ENCODE data around the gene SLC2A3. TPM values are rescaled to one million over a fixed set of nuclear protein-coding genes. Genes with fewer than 3 reads are reported as not detected.
A peak's percentile ranks its signal among the peaks of the same experiment; 100 is the strongest.
"Not testable (repeated sequence)": the region's sequence is repeated elsewhere in the genome, so short reads cannot be mapped to it uniquely, and the experiment has no call there.

SLC2A3 gene
- total and polyA plus RNA-seq, 12 donors = 7.2 to 52.4 (median 23.0) TPM

GRCh38 chr12:7959701-7960121, 23.7 kb upstream of the SLC2A3 start:
- H3K27me3 ChIP-seq = no peaks in the 10 kb centered on the region
- no peaks in the 10 kb centered on the region for H3K9me3 ChIP-seq (replicated peaks in 1 of 3)
- no peak overlapping the region for H3K4me3 ChIP-seq
- peak in 1 of 7 donors; percentile 16 for DNase-seq
- WGBS, 4 donors = 58 to 78% (median 75%) methylated on average over 3 of the region's 3 CpGs
- H3K36me3 ChIP-seq (replicated peaks in 1 of 2) = no peaks in the 10 kb centered on the region
- H3K27ac ChIP-seq = no peak overlapping the region
- H3K4me1 ChIP-seq (replicated peaks in 1 of 2) = no peaks in the 10 kb centered on the region
- TF ChIP-seq POLR2A (IDR thresholded peaks at IDR 0.05) = no peak
- TF ChIP-seq CTCF (IDR thresholded peaks at IDR 0.05) = no peak
- intact Hi-C loops (cut with DNase I) = no loop called here

- H3K36me3 ChIP-seq (replicated peaks in 1 of 2) = no peaks in the 10 kb centered on the region
- H3K9me3 ChIP-seq (replicated peaks in 1 of 3) = no peaks in the 10 kb centered on the region
- TF ChIP-seq CTCF (IDR thresholded peaks at IDR 0.05) (no peak), POLR2A (IDR thresholded peaks at IDR 0.05) (no peak)
- no peak for DNase-seq
- no peaks in the 10 kb centered on the region for H3K27me3 ChIP-seq
- intact Hi-C loops (cut with DNase I) = no loop called here
- no peak overlapping the region for H3K4me3 ChIP-seq
- H3K27ac ChIP-seq = no peak overlapping the region
- 71 to 86% (median 82%) methylated on average over 1 of the region's 1 CpG for WGBS, 4 donors
- no peaks in the 10 kb centered on the region for H3K4me1 ChIP-seq (replicated peaks in 1 of 2)
Observed at GRCh38 chr12:7959278-7959677, 23.3 kb upstream of the SLC2A3 start.

GRCh38 chr12:7954877-7955276, 18.9 kb upstream of the SLC2A3 start:
- H3K27me3 ChIP-seq, DNase-seq: not testable (repeated sequence)
- WGBS, 4 donors = 92 to 98% (median 96%) methylated on average over 18 to 19 of the region's 19 CpGs

GRCh38 chr12:7954418-7954817, 18.4 kb upstream of the SLC2A3 start:
- H3K36me3 ChIP-seq (replicated peaks in 1 of 2); intact Hi-C loops (cut with DNase I); H3K9me3 ChIP-seq (replicated peaks in 1 of 3); DNase-seq; H3K4me3 ChIP-seq; H3K4me1 ChIP-seq (replicated peaks in 1 of 2); H3K27me3 ChIP-seq; H3K27ac ChIP-seq: not testable (repeated sequence)
- 34 to 63% (median 52%) methylated on average over 8 to 10 of the region's 10 CpGs for WGBS, 4 donors

More at GRCh38 chr12:7954877-7955276, 18.9 kb upstream of the SLC2A3 start:
- H3K4me3 ChIP-seq; intact Hi-C loops (cut with DNase I); H3K9me3 ChIP-seq (replicated peaks in 1 of 3); H3K4me1 ChIP-seq (replicated peaks in 1 of 2); H3K36me3 ChIP-seq (replicated peaks in 1 of 2); H3K27ac ChIP-seq: not testable (repeated sequence)

GRCh38 chr12:7953912-7954311, 17.9 kb upstream of the SLC2A3 start:
- intact Hi-C loops (cut with DNase I) = not testable (repeated sequence)

GRCh38 chr12:7951671-7952070, 15.7 kb upstream of the SLC2A3 start:
- DNase-seq = no peak
- WGBS, 4 donors = 81 to 97% (median 88%) methylated on average over 6 of the region's 6 CpGs

More at GRCh38 chr12:7953912-7954311, 17.9 kb upstream of the SLC2A3 start:
- not testable (repeated sequence) for DNase-seq; H3K27ac ChIP-seq; H3K36me3 ChIP-seq (replicated peaks in 1 of 2); H3K27me3 ChIP-seq; H3K4me1 ChIP-seq (replicated peaks in 1 of 2); H3K4me3 ChIP-seq; H3K9me3 ChIP-seq (replicated peaks in 1 of 3)
- 82 to 98% (median 95%) methylated on average over 2 of the region's 2 CpGs for WGBS, 4 donors

GRCh38 chr12:7950230-7950943, 14.4 kb upstream of the SLC2A3 start:
- intact Hi-C loops (cut with DNase I); H3K27me3 ChIP-seq; DNase-seq; H3K9me3 ChIP-seq (replicated peaks in 1 of 3); H3K27ac ChIP-seq; H3K4me1 ChIP-seq (replicated peaks in 1 of 2); H3K4me3 ChIP-seq; H3K36me3 ChIP-seq (replicated peaks in 1 of 2): not testable (repeated sequence)
- 87 to 90% (median 89%) methylated on average over 12 to 14 of the region's 14 CpGs for WGBS, 4 donors

More at GRCh38 chr12:7951671-7952070, 15.7 kb upstream of the SLC2A3 start:
- TF ChIP-seq CTCF (IDR thresholded peaks at IDR 0.05) (no peak), POLR2A (IDR thresholded peaks at IDR 0.05) (no peak)
- Histone ChIP-seq H3K27me3 (no peaks in the 10 kb centered on the region), H3K4me1 (replicated peaks in 1 of 2) (no peaks in the 10 kb centered on the region), H3K27ac (no peak overlapping the region), H3K9me3 (replicated peaks in 1 of 3) (no peaks in the 10 kb centered on the region), H3K4me3 (no peak overlapping the region), H3K36me3 (replicated peaks in 1 of 2) (no peaks in the 10 kb centered on the region)
- intact Hi-C loops (cut with DNase I) = no loop called here
